ENCODE measurements around the gene MLN. TPM values are rescaled to one million over a fixed set of nuclear protein-coding genes. Genes with fewer than 3 reads are reported as not detected.
"Not testable (repeated sequence)": the region's sequence is repeated elsewhere in the genome, so short reads cannot be mapped to it uniquely, and the experiment has no call there.

Gene MLN
- total and polyA plus RNA-seq, 2 donors (not counting 1 experiment from before 2014, with no cell fraction given): not detected

GRCh38 chr6:33834401-33835392 is 30.9 kb upstream of the MLN start:
- peaks cover 0 to 19% (median 0%) of the 10 kb centered on the region in 3 donors for H3K9me3 ChIP-seq (ENCODE audit: control extremely low read depth in 1 of 3, control insufficient read depth in 2 of 3, insufficient read depth in 1 of 3, low read length in 2 of 3)
- ChIA-PET POLR2A (no interaction called here), CTCF (interaction anchor here (0.8 kb wide), 1 partner anchor 29 kb away, joined by 3 read pairs; no protein-coding TSS in a partner anchor)
- H3K27ac Mint-ChIP-seq: no peak overlapping the region
- H4K20me1 ChIP-seq (ENCODE audit: control insufficient read depth, insufficient read depth, low read length, poor library complexity, severe bottlenecking): no peaks in the 10 kb centered on the region
- no peak overlapping the region for H3K27ac ChIP-seq (ENCODE audit: low read length in 2 of 2)
- intact Hi-C loops (cut with micrococcal nuclease): no loop called here
- H3K4me3 Mint-ChIP-seq: no peak overlapping the region
- no peak overlapping the region for H3K4me2 ChIP-seq (replicated peaks; ENCODE audit: low read depth, low read length, poor library complexity, severe bottlenecking)
- no peak overlapping the region for H3K9ac ChIP-seq (ENCODE audit: low read length)
- no peaks in the 10 kb centered on the region for H3K4me1 Mint-ChIP-seq
- no peaks in the 10 kb centered on the region for H3K36me3 ChIP-seq (replicated peaks in 1 of 2; ENCODE audit: control extremely low read depth in 1 of 2, control insufficient read depth in 1 of 2, extremely low read depth in 1 of 2, insufficient read depth in 2 of 2, low read length in 1 of 2)
- H3K27me3 ChIP-seq (replicated peaks in 1 of 4; ENCODE audit: control extremely low read depth in 1 of 4, control insufficient read depth in 3 of 4, insufficient read depth in 4 of 4, low read length in 3 of 4): peaks cover 0 to 11% (median 1%) of the 10 kb centered on the region in 4 experiments
- H3K9me3 Mint-ChIP-seq (ENCODE audit: insufficient read depth): no peaks in the 10 kb centered on the region
- 97% methylated on average over 19 of the region's 22 CpGs for WGBS (ENCODE audit: insufficient coverage)
- no peaks in the 10 kb centered on the region for H3K79me2 ChIP-seq (ENCODE audit: control insufficient read depth, insufficient read depth, low read length)
- no peak for ATAC-seq (ENCODE audit: low read depth)
- DNase-seq: no peak
- no peak overlapping the region for H3K4me3 ChIP-seq (ENCODE audit: control extremely low read depth in 1 of 5, extremely low read depth in 1 of 5, insufficient read depth in 1 of 5, low read depth in 2 of 5, low read length in 4 of 5)
- H2AFZ ChIP-seq (ENCODE audit: insufficient read depth, low read depth, low read length, poor library complexity, severe bottlenecking): no peak overlapping the region
- no peaks in the 10 kb centered on the region for H3K4me1 ChIP-seq (ENCODE audit: control insufficient read depth in 2 of 2, insufficient read depth in 2 of 2, low read length in 2 of 2)
- H3K27me3 Mint-ChIP-seq: peaks cover 20% of the 10 kb centered on the region
- TF ChIP-seq EZH2 (IDR thresholded peaks at IDR 0.05; ENCODE audit: borderline replicate concordance, insufficient read depth, low read depth, low read length, poor library complexity, severe bottlenecking) (no peak), CTCF (IDR thresholded peaks at IDR 0.05) (no peak)

- H2AFZ ChIP-seq (ENCODE audit: insufficient read depth, low read depth, low read length, poor library complexity, severe bottlenecking): no peak overlapping the region
- peaks cover 25% of the 10 kb centered on the region for H3K27me3 Mint-ChIP-seq
- H3K27ac Mint-ChIP-seq: no peak overlapping the region
- WGBS (ENCODE audit: insufficient coverage): 82% methylated on average over 5 of the region's 6 CpGs
- POLR2A ChIA-PET: no interaction called here
- no peaks in the 10 kb centered on the region for H3K9me3 Mint-ChIP-seq (ENCODE audit: insufficient read depth)
- H3K4me1 Mint-ChIP-seq: no peaks in the 10 kb centered on the region
- H4K20me1 ChIP-seq (ENCODE audit: control insufficient read depth, insufficient read depth, low read length, poor library complexity, severe bottlenecking): no peaks in the 10 kb centered on the region
- no peak overlapping the region for H3K4me3 ChIP-seq (ENCODE audit: control extremely low read depth in 1 of 5, extremely low read depth in 1 of 5, insufficient read depth in 1 of 5, low read depth in 2 of 5, low read length in 4 of 5)
- H3K4me3 Mint-ChIP-seq: no peak overlapping the region
- peaks cover 0 to 19% (median 0%) of the 10 kb centered on the region in 3 donors for H3K9me3 ChIP-seq (ENCODE audit: control extremely low read depth in 1 of 3, control insufficient read depth in 2 of 3, insufficient read depth in 1 of 3, low read length in 2 of 3)
- CTCF ChIA-PET: no interaction called here
- TF ChIP-seq CTCF (IDR thresholded peaks at IDR 0.05): no peak
- TF ChIP-seq EZH2 (IDR thresholded peaks at IDR 0.05; ENCODE audit: borderline replicate concordance, insufficient read depth, low read depth, low read length, poor library complexity, severe bottlenecking): no peak
- peaks cover 0 to 8% (median 1%) of the 10 kb centered on the region in 4 experiments for H3K27me3 ChIP-seq (replicated peaks in 1 of 4; ENCODE audit: control extremely low read depth in 1 of 4, control insufficient read depth in 3 of 4, insufficient read depth in 4 of 4, low read length in 3 of 4)
- intact Hi-C loops (cut with micrococcal nuclease): no loop called here
- H3K36me3 ChIP-seq (replicated peaks in 1 of 2; ENCODE audit: control extremely low read depth in 1 of 2, control insufficient read depth in 1 of 2, extremely low read depth in 1 of 2, insufficient read depth in 2 of 2, low read length in 1 of 2): no peaks in the 10 kb centered on the region
- no peaks in the 10 kb centered on the region for H3K4me1 ChIP-seq (ENCODE audit: control insufficient read depth in 2 of 2, insufficient read depth in 2 of 2, low read length in 2 of 2)
- H3K9ac ChIP-seq (ENCODE audit: low read length): no peak overlapping the region
- no peak overlapping the region for H3K27ac ChIP-seq (ENCODE audit: low read length in 2 of 2)
- no peak overlapping the region for H3K4me2 ChIP-seq (replicated peaks; ENCODE audit: low read depth, low read length, poor library complexity, severe bottlenecking)
- H3K79me2 ChIP-seq (ENCODE audit: control insufficient read depth, insufficient read depth, low read length): no peaks in the 10 kb centered on the region
- ATAC-seq (ENCODE audit: low read depth) (no peak), DNase-seq (no peak)
Measured at GRCh38 chr6:33833599-33833998, 29.8 kb upstream of the MLN start.

DNA sequence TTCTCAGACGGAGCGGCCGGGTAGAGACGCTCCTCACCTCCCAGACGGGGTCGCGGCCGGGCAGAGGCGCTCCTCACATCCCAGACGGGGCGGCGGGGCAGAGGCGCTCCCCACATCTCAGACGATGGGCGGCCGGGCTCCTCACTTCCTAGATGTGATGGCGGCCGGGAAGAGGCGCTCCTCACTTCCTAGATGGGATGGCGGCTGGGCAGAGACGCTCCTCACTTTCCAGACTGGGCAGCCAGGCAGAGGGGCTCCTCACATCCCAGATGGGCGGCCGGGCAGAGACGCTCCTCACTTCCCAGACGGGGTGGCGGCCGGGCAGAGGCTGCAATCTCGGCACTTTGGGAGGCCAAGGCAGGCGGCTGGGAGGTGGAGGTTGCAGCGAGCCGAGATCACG is 29.0 kb upstream of the MLN start:
- WGBS (ENCODE audit: insufficient coverage): 96% methylated on average over 8 of the region's 32 CpGs
- H3K27ac Mint-ChIP-seq; POLR2A ChIA-PET; H3K79me2 ChIP-seq (ENCODE audit: control insufficient read depth, insufficient read depth, low read length); H3K4me3 Mint-ChIP-seq; H3K9ac ChIP-seq (ENCODE audit: low read length); H3K4me3 ChIP-seq (ENCODE audit: control extremely low read depth in 1 of 5, extremely low read depth in 1 of 5, insufficient read depth in 1 of 5, low read depth in 2 of 5, low read length in 4 of 5); H3K9me3 Mint-ChIP-seq (ENCODE audit: insufficient read depth); H3K27me3 ChIP-seq (replicated peaks in 1 of 4; ENCODE audit: control extremely low read depth in 1 of 4, control insufficient read depth in 3 of 4, insufficient read depth in 4 of 4, low read length in 3 of 4); H2AFZ ChIP-seq (ENCODE audit: insufficient read depth, low read depth, low read length, poor library complexity, severe bottlenecking); H3K4me1 Mint-ChIP-seq; DNase-seq; intact Hi-C loops (cut with micrococcal nuclease); H3K36me3 ChIP-seq (replicated peaks in 1 of 2; ENCODE audit: control extremely low read depth in 1 of 2, control insufficient read depth in 1 of 2, extremely low read depth in 1 of 2, insufficient read depth in 2 of 2, low read length in 1 of 2); CTCF ChIA-PET; H3K4me2 ChIP-seq (replicated peaks; ENCODE audit: low read depth, low read length, poor library complexity, severe bottlenecking); H3K4me1 ChIP-seq (ENCODE audit: control insufficient read depth in 2 of 2, insufficient read depth in 2 of 2, low read length in 2 of 2); ATAC-seq (ENCODE audit: low read depth); H4K20me1 ChIP-seq (ENCODE audit: control insufficient read depth, insufficient read depth, low read length, poor library complexity, severe bottlenecking); H3K27ac ChIP-seq (ENCODE audit: low read length in 2 of 2): not testable (repeated sequence)
- peaks cover 23% of the 10 kb centered on the region for H3K27me3 Mint-ChIP-seq
- peaks cover 0 to 19% (median 0%) of the 10 kb centered on the region in 3 donors for H3K9me3 ChIP-seq (ENCODE audit: control extremely low read depth in 1 of 3, control insufficient read depth in 2 of 3, insufficient read depth in 1 of 3, low read length in 2 of 3)

All from B cell (primary cell).